ENCODE results near the gene CEP72. TPM values are rescaled to one million over a fixed set of nuclear protein-coding genes. Genes with fewer than 3 reads are reported as not detected.

Gene CEP72
- total RNA-seq, 1 donor = 5.2 TPM

- DNase-seq (ENCODE audit: low read depth) = no peak
- no peak for TF ChIP-seq CTCF (IDR thresholded peaks at IDR 0.05; ENCODE audit: insufficient read depth, low read depth, low read length)
- H3K4me3 ChIP-seq (ENCODE audit: low read depth, low read length) = no peak overlapping the region
Measured at GRCh38 chr5:644971-645370, 32.8 kb downstream of the CEP72 start.

GRCh38 chr5:645421-645820, 33.3 kb downstream of the CEP72 start:
- DNase-seq (ENCODE audit: low read depth) = no peak
- H3K4me3 ChIP-seq (ENCODE audit: low read depth, low read length) = no peak overlapping the region
- TF ChIP-seq CTCF (IDR thresholded peaks at IDR 0.05; ENCODE audit: insufficient read depth, low read depth, low read length) = no peak

- peak; percentile 14 for DNase-seq (ENCODE audit: low read depth)
- no peak for TF ChIP-seq CTCF (IDR thresholded peaks at IDR 0.05; ENCODE audit: insufficient read depth, low read depth, low read length)
- H3K4me3 ChIP-seq (ENCODE audit: low read depth, low read length) = no peak overlapping the region
Measured at GRCh38 chr5:646396-647201, 34.5 kb downstream of the CEP72 start.

GRCh38 chr5:647311-647710, 35.2 kb downstream of the CEP72 start:
- DNase-seq (ENCODE audit: low read depth) = no peak
- H3K4me3 ChIP-seq (ENCODE audit: low read depth, low read length) = no peak overlapping the region
- no peak for TF ChIP-seq CTCF (IDR thresholded peaks at IDR 0.05; ENCODE audit: insufficient read depth, low read depth, low read length)

GRCh38 chr5:647727-648126, 35.6 kb downstream of the CEP72 start:
- TF ChIP-seq CTCF (IDR thresholded peaks at IDR 0.05; ENCODE audit: insufficient read depth, low read depth, low read length) = no peak
- no peak for DNase-seq (ENCODE audit: low read depth)
- no peak overlapping the region for H3K4me3 ChIP-seq (ENCODE audit: low read depth, low read length)

GRCh38 chr5:651296-652022, 39.3 kb downstream of the CEP72 start:
- TF ChIP-seq CTCF (IDR thresholded peaks at IDR 0.05; ENCODE audit: insufficient read depth, low read depth, low read length) = no peak
- H3K4me3 ChIP-seq (ENCODE audit: low read depth, low read length) = no peak overlapping the region
- DNase-seq (ENCODE audit: low read depth) = no peak

Measured in fibroblast of villous mesenchyme (primary cell).